ENCODE data around the gene SPTB. TPM values are rescaled to one million over a fixed set of nuclear protein-coding genes. Genes with fewer than 3 reads are reported as not detected.

Gene SPTB
- total RNA-seq, 4 donors from 2014 or later, result 123 to 554 (median 266) TPM

DNA sequence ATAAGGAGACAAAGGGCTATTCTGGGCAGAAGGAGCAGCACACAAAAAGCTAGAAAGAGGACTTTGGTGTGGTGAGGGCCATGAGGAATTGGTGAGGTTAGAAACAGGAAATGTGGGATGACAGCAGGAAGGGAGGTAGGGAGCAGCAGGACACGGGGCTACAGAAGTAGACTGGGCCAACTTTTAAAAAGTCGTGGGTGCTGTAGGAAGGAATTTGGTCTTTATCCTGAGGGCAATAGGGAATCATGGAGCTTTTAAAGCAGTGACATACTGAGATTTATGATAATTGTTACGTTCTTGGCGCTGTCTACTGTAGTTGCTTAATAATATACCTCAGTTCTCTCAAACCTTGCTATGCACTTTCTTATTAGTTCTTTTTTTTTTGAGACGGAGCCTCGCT lies 26.3 kb upstream of the SPTB start:
- no peak for TF ChIP-seq POLR2A (IDR thresholded peaks at IDR 0.05)
- TF ChIP-seq, protein P1, sequence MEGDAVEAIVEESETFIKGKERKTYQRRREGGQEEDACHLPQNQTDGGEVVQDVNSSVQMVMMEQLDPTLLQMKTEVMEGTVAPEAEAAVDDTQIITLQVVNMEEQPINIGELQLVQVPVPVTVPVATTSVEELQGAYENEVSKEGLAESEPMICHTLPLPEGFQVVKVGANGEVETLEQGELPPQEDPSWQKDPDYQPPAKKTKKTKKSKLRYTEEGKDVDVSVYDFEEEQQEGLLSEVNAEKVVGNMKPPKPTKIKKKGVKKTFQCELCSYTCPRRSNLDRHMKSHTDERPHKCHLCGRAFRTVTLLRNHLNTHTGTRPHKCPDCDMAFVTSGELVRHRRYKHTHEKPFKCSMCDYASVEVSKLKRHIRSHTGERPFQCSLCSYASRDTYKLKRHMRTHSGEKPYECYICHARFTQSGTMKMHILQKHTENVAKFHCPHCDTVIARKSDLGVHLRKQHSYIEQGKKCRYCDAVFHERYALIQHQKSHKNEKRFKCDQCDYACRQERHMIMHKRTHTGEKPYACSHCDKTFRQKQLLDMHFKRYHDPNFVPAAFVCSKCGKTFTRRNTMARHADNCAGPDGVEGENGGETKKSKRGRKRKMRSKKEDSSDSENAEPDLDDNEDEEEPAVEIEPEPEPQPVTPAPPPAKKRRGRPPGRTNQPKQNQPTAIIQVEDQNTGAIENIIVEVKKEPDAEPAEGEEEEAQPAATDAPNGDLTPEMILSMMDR (IDR thresholded peaks at IDR 0.05 in 4 of 5, conservative IDR thresholded peaks at IDR 0.05 in 1 of 5), result no peak
- no peak overlapping the region for H3K4me3 ChIP-seq
- no peaks in the 10 kb centered on the region for H3K36me3 ChIP-seq
- H3K4me1 ChIP-seq, result no peaks in the 10 kb centered on the region
- intact Hi-C loops (cut with DNase I; ENCODE audit: low total_unique reads) (no loop called here), in situ Hi-C loops (cut with MboI; ENCODE audit: low sequenced_read_pairs in 4 of 4) (no loop called here)
- no peak overlapping the region for H3K27ac ChIP-seq
- no peaks in the 10 kb centered on the region for H3K27me3 ChIP-seq
- ATAC-seq (no peak), DNase-seq (no peak)
- H3K9me3 ChIP-seq, result no peaks in the 10 kb centered on the region

DNA sequence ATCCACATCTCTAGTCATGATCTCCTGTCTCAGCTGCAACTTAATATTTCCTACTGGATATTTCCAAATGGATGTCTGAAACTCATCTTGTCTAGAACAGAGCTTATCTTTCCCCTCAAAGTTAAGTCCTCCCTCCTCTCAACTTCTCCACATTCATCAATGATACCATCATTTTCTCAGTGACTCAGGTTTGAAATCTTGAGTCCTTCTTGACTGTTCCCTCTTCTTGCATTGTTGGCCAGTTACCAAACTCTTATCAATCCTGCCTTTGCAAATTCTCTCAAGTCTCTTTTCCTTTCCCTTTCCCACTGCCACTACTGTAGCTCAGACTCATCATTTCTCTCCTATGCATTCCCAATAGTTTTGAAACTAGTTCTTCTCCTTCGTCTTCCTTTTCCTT lies 20.3 kb upstream of the SPTB start:
- Histone ChIP-seq H3K27me3 (no peaks in the 10 kb centered on the region), H3K4me3 (no peak overlapping the region), H3K4me1 (no peaks in the 10 kb centered on the region), H3K27ac (no peak overlapping the region), H3K36me3 (no peaks in the 10 kb centered on the region), H3K9me3 (no peaks in the 10 kb centered on the region)
- no peak for ATAC-seq
- in situ Hi-C loops (cut with MboI; ENCODE audit: low sequenced_read_pairs in 4 of 4) (loop anchor here in 1 of 4 donors (10.0 kb wide), 1 partner anchor 225 kb away; no protein-coding TSS in a partner anchor), intact Hi-C loops (cut with DNase I; ENCODE audit: low total_unique reads) (no loop called here)
- TF ChIP-seq POLR2A (IDR thresholded peaks at IDR 0.05), result no peak
- TF ChIP-seq, protein P1 (IDR thresholded peaks at IDR 0.05 in 4 of 5, conservative IDR thresholded peaks at IDR 0.05 in 1 of 5), result no peak
- no peak for DNase-seq

DNA sequence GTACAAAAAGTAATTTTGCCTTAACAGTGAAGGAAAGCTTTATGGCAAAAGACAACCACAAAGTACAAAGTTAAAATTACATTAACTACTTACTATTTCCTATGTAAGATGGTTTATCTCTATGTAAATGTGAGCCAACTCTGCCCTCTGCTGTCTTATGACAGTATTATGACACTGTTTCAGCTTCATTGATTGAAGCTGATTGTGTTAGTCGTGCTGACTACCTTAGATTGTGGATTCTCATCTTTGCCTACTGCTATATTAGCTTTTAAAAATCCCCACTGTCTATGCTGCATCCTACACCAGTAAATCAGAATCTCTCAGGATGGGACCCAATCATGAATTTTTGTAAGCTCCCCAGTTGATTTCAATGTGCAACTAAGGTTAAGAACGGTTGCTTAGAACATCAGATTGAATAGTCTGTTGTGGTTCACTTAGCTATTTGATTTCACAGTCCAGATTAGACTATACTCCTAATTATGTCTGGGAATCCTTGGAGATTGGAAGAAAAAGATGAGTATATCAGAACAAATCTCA lies 12.2 kb upstream of the SPTB start:
- Histone ChIP-seq H3K27ac (peak overlapping the region in 1 of 4 donors; percentile 18), H3K4me1 (peaks cover 0 to 12% of the 10 kb centered on the region in 2 donors), H3K9me3 (no peaks in the 10 kb centered on the region), H3K27me3 (no peaks in the 10 kb centered on the region), H3K4me3 (no peak overlapping the region), H3K36me3 (no peaks in the 10 kb centered on the region)
- intact Hi-C loops (cut with DNase I; ENCODE audit: low total_unique reads), result loop anchor here (5.0 kb wide), 3 partner anchors 70 to 220 kb away; no protein-coding TSS in a partner anchor
- DNase-seq (no peak), ATAC-seq (peak; percentile 98)
- in situ Hi-C loops (cut with MboI; ENCODE audit: low sequenced_read_pairs in 4 of 4), result loop anchor here (5.0 to 10.0 kb wide), 3 partner anchors 70 to 217 kb away; no protein-coding TSS in a partner anchor
- TF ChIP-seq POLR2A (IDR thresholded peaks at IDR 0.05), result no peak
- TF ChIP-seq, protein P1 (IDR thresholded peaks at IDR 0.05 in 4 of 5, conservative IDR thresholded peaks at IDR 0.05 in 1 of 5), result peak; percentile 60 to 84 (median 70)

DNA sequence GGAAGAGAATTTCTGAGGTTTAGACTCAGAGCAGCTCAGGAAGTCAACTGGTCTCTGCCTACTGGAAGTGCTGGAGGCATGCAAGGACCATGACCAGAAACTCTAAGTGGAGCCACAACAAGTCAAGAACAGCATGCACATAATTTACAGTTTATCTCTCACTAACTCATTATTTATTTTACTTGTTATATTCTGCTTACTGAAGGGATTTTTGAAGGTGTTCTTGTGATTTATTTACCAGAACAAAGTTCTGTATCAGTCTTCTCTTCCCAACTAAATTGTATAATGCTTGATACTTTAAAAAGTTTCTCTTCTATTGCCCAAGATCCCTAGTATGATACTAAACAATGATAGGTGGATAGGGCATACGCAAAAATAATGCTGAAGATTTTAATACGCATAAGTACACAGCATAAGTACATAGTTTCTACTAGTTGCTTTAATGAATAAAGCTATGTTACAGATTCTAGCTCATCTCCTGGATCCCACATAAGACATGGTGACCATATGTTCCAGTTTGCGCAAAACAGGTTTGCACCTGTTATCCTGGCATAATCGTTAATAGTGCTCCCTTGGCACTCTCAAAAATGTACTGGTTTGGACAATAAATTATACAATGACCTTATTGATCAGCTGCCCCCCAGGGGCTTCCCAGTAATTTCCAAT lies 11.6 kb upstream of the SPTB start:
- in situ Hi-C loops (cut with MboI; ENCODE audit: low sequenced_read_pairs in 4 of 4) (loop anchor here (5.0 to 10.0 kb wide), 3 partner anchors 69 to 217 kb away; no protein-coding TSS in a partner anchor), intact Hi-C loops (cut with DNase I; ENCODE audit: low total_unique reads) (loop anchor here (5.0 kb wide), 3 partner anchors 69 to 219 kb away; no protein-coding TSS in a partner anchor)
- Histone ChIP-seq H3K27ac (peak overlapping the region in 1 of 4 donors; percentile 18), H3K9me3 (no peaks in the 10 kb centered on the region), H3K4me3 (no peak overlapping the region), H3K36me3 (no peaks in the 10 kb centered on the region), H3K4me1 (peaks cover 0 to 12% of the 10 kb centered on the region in 2 donors), H3K27me3 (no peaks in the 10 kb centered on the region)
- TF ChIP-seq POLR2A (IDR thresholded peaks at IDR 0.05), result no peak
- TF ChIP-seq, protein P1 (IDR thresholded peaks at IDR 0.05 in 4 of 5, conservative IDR thresholded peaks at IDR 0.05 in 1 of 5), result no peak
- ATAC-seq, result peak; percentile 38 to 39
- DNase-seq, result no peak
